ENCODE results near the gene HSD17B4. TPM values are rescaled to one million over a fixed set of nuclear protein-coding genes. Genes with fewer than 3 reads are reported as not detected.

The HSD17B4 gene
- total RNA-seq, 1 experiment from 2014 or later: 269 TPM

DNA sequence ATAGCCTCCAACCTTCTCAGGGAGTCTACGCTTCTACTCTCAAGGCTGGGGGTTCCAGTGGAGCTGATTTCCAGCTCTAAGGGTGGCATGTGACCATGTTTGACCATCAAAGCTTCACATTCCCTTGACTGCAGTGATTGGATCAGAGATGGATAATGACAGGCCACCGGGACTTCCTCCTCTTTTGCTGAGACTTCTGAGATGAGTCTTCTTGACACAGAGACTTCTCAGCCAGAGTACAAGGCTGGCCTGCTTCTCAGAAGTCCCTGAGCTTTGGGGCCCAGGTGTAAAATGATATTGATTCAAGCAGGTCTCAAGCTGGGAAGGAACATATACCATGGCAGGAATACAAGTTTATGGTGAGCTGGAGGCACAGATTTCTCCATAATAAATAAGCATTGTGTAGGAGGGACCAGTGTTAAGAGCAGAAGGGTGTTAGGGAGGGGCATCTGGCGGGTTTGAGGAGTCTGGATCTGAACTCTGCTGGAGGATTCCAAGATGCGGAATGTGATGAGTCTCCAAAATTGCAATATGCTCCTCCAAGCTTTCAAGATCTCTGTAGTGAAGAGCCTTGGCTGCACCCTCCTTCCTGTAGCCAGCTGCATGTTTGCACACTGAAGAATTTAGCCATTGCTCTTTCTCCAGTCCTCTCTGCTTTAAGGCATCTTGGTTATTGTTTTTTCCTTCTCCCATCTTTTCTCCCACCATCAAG, 41.7 kb upstream of the HSD17B4 start:
- Mint-ChIP-seq H3K9me3 (peaks cover 0 to 3% of the 10 kb centered on the region in 2 experiments; a peak in 1 of 5 replicates), H3K27ac (no peak overlapping the region), H3K4me1 (peaks cover 8 to 13% of the 10 kb centered on the region in 2 experiments), H3K36me3 (ENCODE audit: insufficient read depth in 1 of 3, low read depth in 3 of 3) (no peaks in the 10 kb centered on the region; a peak in 1 of 7 replicates), H3K4me3 (no peak overlapping the region), H3K27me3 (ENCODE audit: low read depth) (0 out of 2 replicates have a peak, but pooled peaks cover 2% of the 10 kb centered on the region)
- Histone ChIP-seq H2AK5ac (ENCODE audit: insufficient read length, low read length) (no peak overlapping the region), H2BK20ac (ENCODE audit: low read depth, low read length, poor library complexity, severe bottlenecking) (no peak overlapping the region), H4K8ac (replicated peaks; ENCODE audit: insufficient read length, low read depth, low read length) (no peak overlapping the region), H3K79me1 (ENCODE audit: insufficient read depth, low read depth, low read length, poor library complexity, severe bottlenecking) (no peaks in the 10 kb centered on the region), H3K23me2 (ENCODE audit: insufficient read length, low read depth, low read length, poor library complexity, severe bottlenecking) (no peaks in the 10 kb centered on the region), H3K27me3 (ENCODE audit: insufficient read depth, low read length) (no peaks in the 10 kb centered on the region), H3K4me2 (ENCODE audit: insufficient read depth, insufficient read length, low read length) (no peak overlapping the region), H3T11ph (ENCODE audit: low read length) (no peak overlapping the region), H3K4me1 (ENCODE audit: insufficient read depth, low read length) (no peaks in the 10 kb centered on the region), H2BK5ac (ENCODE audit: insufficient read length, low read length) (no peak overlapping the region), H3K56ac (ENCODE audit: insufficient read length, low read depth, low read length) (no peak overlapping the region), H2BK120ac (ENCODE audit: low read depth, low read length, poor library complexity, severe bottlenecking) (no peak overlapping the region), H3K27ac (ENCODE audit: insufficient read length, low read depth, low read length) (no peak overlapping the region), H3K9ac (ENCODE audit: extremely low read depth, insufficient read length, low read length) (no peak overlapping the region), H3K9me3 (ENCODE audit: control insufficient read depth, low read depth, low read length) (no peaks in the 10 kb centered on the region), H4K5ac (ENCODE audit: insufficient read length, low read depth, low read length) (no peak overlapping the region), H3K18ac (ENCODE audit: insufficient read length, low read depth, low read length) (no peak overlapping the region), H3K4ac (ENCODE audit: low read depth, low read length) (no peak overlapping the region), H2BK15ac (ENCODE audit: low read depth, low read length) (no peak overlapping the region), H4K20me1 (ENCODE audit: control insufficient read depth, insufficient read depth, insufficient read length) (no peaks in the 10 kb centered on the region), H3K23ac (ENCODE audit: insufficient read length, low read depth, low read length) (no peak overlapping the region), H2AFZ (ENCODE audit: low read length) (no peak overlapping the region), H2BK12ac (ENCODE audit: insufficient read length, low read depth, low read length) (no peak overlapping the region), H3K14ac (ENCODE audit: insufficient read depth, low read length) (no peak overlapping the region), H4K91ac (ENCODE audit: insufficient read length, low read depth, low read length) (no peak overlapping the region), H3K79me2 (ENCODE audit: insufficient read depth, low read length) (no peaks in the 10 kb centered on the region)
- no peak for TF ChIP-seq CTCF (conservative IDR thresholded peaks at IDR 0.05)
- WGBS (ENCODE audit: extremely low coverage, insufficient read length, low lambda C conversion rate): no CpG with 5 or more reads among the region's 4 CpGs
- no peak for DNase-seq

Measured in H9 (cell line).